SKM-1 treated with dmso at 0.1 percent for 144 hours (cell line): Measurements from ENCODE around the gene WDR37.
"Not testable (repeated sequence)": the region's sequence is repeated elsewhere in the genome, so short reads cannot be mapped to it uniquely, and the experiment has no call there.

Experiments used
- DNase-seq: peaks from one replicate; lab custom pipeline; 2025; ENCODE audit not compliant: unreplicated experiment; lab: John Stamatoyannopoulos, UW

WDR37 gene

DNA sequence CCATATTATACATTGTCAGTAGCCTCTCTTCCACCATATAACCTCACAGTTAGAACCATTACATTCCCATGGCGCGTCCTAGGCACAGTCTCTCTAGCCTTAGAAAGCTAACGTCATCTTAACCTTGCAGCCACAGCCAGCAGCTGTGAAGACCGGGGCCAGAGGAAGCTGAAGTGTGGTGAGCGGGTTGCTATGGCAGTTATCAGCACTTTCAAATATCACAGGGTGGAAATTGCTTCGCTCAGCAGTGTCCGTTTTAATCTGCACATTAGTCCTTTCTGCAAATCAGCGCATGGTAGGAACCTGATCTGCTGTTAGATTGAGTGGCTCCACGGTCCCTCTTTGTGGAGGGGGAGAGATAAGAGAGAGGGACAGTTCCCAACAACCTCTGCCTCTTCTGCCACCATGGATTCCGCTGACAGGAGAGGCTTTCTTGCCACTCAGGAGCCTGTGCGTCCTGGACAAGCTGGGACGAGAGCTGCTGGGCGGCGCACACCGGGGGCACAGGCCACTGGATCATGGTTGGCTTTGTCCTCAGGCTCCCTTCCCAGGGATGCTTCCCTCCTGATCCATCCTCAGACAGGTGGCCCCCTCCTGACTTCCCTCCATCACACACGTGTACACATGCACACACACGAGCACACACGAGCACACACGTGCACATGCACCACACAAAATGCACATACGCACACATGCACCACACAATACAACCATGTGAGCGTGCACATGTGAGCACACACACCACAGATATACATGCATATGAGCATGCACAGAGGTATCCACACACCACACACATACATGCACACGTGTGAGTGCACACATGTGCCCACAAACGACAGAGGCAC is 93.8 kb downstream of the WDR37 start:
- no peak for DNase-seq

DNA sequence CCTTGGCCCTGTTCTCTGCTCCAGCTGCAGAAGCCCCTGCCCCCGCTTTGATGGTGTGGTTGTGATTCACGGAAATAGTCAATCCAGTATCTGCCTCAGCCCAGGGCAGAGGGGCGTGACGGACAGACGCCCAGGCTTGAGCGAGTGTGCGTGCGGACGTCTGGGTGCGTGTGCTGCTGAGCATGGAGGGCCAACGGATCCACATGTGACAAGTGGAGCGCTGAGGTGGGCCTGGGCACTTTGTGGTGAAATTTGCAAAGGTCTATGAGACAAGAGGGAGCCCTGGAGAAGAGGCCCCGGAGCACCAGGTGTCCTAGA is 94.4 kb downstream of the WDR37 start:
- DNase-seq, result no peak

- DNase-seq, result no peak
Observed at GRCh38 chr10:1151076-1152033, 95.2 kb downstream of the WDR37 start.

DNA sequence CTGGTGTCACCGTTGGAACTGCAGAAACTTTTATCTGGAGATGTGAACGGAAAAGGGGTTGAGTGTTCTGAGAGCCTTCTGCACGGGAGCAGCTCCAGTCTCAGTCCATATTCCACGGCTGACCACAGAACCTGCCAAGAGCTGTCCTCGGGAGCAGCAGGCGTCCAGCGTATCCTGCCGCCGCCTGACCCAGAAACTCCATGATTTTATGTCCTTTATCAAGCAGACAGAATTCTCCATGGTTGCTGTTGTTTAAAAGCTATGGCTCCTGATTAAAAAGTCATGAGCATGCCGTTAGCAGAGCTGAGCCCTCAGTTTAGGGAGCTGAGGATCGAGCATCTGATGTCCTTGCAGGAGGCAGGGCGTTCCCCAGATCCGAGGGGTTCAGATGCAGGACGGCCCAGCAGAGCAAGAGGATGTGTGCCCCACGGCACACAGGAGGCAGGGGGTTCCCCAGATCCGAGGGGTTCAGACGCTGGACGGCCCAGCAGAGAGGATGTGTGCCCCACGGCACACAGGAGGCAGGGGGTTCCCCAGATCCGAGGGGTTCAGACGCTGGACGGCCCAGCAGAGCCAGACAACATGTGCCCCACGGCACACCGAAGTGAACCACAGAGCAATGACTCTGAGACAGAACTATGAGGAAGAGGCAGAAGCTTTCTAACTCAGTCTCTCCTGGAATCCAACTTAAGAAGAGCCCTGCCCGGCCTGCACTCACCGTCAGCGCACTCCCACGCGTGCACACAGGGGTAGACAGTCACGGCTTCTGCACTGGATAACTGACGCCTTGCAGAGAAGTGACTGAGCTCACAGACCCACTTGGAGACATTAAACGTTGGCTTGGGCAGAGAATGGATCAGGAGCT is 96.4 kb downstream of the WDR37 start:
- DNase-seq, result no peak

DNA sequence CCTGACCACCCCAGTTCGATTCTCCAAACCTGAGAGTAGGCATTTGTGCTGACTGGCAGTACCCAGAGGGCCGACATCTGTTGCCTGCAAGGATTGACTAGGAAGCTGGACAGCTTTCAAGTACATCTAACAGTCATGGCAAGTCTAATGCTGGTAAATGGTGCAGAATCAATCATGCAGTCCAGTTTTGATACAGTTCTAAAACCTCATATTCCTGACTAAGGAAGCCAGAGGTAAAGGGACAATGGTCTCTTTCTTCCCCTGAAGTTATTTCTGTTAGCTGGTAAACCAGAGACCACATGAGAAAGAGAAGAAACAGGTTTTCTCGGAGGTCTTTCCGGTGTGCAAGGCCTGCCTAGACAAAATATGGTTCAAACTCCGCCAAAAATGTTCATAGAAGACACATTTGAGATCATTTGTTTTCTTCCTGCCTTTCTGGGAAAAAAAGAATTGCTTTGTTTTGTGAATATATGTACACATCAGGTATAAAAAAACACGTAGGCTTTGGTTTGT is 97.1 kb downstream of the WDR37 start:
- no peak for DNase-seq

GRCh38 chr10:1153805-1154351 is 97.7 kb downstream of the WDR37 start:
- no peak for DNase-seq

DNA sequence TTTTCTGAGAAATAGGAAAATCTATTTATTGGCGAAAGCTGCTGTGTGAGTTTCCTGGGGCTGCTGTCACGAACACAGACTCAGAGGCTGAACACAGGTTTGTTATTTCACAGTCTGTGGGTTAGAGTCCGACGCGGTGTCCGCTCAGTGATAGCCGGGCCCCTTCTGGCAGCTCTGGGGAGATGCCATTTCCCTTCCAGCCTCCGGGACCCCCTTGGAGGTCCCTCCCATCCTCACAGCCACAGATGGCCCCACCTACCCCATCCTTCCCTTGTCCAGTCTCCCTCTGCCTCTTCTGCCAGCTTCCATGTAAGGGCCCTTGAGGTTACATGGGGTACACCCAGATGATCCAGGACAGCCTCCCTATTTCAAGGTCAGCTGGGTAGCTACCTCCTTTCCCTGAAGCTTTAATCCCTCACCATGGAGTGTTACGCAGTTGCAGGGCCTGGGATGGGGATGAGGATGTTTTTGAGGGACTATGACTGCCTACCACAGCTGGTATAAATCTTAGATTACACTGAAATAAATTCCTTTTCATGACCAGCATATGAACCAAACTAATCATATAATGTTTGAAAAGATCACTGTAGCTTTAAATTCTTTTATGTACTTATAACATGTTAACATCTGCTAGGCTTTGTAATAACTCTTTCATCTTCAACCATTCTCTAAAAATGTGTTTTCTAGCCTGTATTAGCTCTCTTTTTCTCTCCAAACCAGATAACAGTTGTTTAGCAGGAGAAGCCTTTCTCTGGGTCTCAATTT is 98.5 kb downstream of the WDR37 start:
- DNase-seq, result no peak

GRCh38 chr10:1155791-1156615 is 99.8 kb downstream of the WDR37 start:
- DNase-seq, result no peak

DNA sequence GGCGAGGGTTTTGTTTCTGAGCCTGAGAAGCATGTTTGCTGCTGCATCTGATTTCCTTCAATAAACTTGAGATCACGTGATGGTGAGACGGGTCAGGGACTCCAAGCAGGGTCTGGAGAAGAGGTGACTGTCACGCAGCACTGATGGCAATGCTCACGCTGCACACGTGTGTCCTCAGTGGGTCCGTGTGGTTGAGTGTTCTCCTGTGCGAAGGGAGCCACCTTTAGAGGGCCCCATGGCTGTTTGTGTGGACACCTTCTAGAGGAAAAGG is 100.4 kb downstream of the WDR37 start:
- no peak for DNase-seq

DNA sequence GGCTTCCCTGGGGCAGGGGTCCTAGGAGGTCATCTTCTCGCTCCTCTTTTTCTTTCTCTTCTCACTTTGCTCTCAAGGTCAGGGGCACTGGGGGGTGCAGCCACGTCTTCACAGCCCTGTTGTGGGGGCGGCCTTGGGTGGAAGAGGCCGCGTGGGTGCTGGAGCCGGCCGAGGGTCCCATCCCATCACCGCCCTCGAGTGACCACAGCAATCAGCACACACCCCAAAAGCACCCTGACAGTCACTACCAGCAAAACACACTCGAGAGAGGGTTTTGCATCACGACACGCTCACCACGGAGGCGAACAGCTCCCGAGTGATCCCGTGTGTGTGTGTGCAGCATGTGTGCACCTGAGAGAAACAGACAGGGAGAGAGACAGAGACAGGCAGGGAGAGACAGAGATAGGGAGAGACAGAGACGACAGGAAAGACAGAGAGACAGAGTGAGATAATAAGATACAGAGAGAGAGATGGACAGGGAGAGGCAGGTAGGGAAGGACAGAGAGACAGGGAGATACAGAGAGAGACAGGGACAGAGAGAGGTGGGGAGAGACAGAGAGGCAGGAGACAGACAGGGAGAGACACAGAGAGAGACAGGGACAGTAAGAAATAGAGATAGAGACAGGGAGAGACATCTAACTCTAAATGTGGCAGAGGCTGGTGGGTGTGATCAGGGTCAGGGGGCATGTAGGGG is 100.9 kb downstream of the WDR37 start:
- DNase-seq, result no peak

- DNase-seq, result no peak
Observed at GRCh38 chr10:1157615-1157933, 101.4 kb downstream of the WDR37 start.

DNA sequence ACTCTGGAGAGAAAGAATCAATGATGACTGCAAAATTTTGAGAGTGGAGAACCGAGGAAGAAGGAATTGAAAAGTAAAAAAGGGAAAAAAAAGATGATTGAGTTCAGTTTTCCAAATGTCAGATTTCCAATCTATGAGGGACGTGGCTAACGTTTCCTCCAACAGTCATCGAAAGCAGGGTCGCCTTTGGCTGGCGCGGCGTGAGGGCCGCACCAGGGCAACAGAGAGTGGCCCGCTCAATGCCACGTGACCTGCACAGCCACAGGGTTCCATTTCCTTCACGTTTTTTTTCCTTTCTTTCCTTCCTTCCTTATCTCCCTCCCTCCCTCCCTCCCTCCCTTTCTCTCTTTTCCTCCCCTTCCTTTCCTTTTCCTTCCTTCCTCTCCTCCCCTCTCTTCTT is 101.9 kb downstream of the WDR37 start:
- DNase-seq, result no peak

DNA sequence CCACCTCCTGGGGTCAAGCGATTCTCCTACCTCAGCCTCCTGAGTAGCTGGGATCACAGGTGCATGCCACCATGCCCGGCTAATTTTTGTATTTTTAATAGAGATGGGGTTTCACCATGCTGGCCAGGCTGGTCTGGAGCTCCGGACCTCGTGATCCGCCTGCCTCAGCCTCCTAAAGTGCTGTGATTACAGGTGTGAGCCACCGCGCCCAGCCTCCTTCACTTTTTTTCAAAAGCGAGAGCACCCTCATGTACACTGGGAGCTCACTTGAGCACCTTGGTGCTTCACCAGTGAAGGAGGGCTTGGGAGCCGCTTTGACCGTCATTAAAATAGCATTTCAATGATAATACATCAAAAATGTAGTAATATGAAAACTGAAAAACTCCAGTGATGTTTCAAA is 102.4 kb downstream of the WDR37 start:
- not testable (repeated sequence) for DNase-seq

GRCh38 chr10:1159131-1160061 is 103.2 kb downstream of the WDR37 start:
- DNase-seq, result no peak

DNA sequence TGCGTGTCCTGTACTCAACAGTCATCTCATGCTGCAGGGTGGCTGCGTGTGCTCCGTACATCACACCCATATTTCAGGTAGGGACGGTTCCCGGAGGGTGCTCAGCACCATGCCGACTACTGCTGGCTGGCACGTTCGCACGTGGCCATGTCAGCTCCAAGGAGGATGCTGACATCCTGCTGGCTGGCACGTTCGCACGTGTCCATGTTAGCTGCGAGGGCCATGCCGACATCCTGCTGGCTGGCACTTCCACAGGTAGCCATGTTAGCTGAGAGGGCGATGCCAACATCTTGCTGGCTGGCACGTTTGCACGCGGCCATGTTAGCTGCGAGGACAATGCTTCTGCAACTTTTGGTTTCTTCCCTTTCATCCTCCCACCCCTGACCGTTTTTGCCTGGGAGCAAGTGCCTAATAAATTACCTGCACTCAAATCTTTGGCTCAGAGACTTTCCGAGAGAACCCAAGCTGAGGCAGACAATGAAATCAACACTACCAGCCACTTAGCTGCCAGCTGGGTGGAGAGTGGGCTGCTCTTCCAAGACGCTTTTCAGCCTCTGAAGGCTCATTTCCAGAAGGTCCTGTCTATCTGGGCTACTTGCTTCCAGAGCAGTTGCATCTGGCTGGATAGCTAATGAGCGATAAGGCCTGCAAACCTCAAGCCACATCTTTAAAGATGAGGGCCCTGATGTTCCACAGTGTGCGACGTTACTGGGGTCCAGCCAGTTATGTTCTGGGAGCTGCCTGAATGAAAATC is 104.6 kb downstream of the WDR37 start:
- no peak for DNase-seq

- DNase-seq, result not testable (repeated sequence)
Observed at GRCh38 chr10:1161315-1161673, 105.1 kb downstream of the WDR37 start.
